Measurements from ENCODE around the gene TNFRSF1B.

GRCh38 chr1:12163210-12163609, 3.6 kb upstream of the TNFRSF1B start:
- TF ChIP-seq POLR2A (IDR thresholded peaks at IDR 0.05) (no peak), CTCF (IDR thresholded peaks at IDR 0.05) (no peak)

Data from body of pancreas (tissue), 4 donors.